Astrocyte (in vitro differentiated cells and primary cell): ENCODE measurements around the gene CACNA1B. TPM values are rescaled to one million over a fixed set of nuclear protein-coding genes. Genes with fewer than 3 reads are reported as not detected.
"Not testable (repeated sequence)": the region's sequence is repeated elsewhere in the genome, so short reads cannot be mapped to it uniquely, and the experiment has no call there.

ENCODE experiments used
- DNase-seq: peaks from one replicate; pipeline ENCODE4 v3.0.0-alpha.2; 2010; ENCODE audit warnings: low read depth
- FAIRE-seq: peaks from 2 replicates; lab custom pipeline; 2011; peaks lifted over from hg19 to GRCh38; lab: Jason Lieb, UNC
- H2AFZ ChIP-seq: 2 replicates; pipeline ENCODE4 v1.6.0; 2012; ENCODE audit warnings: low read depth, low read length, inconsistent platforms
- H3K27ac ChIP-seq: 2 replicates; pipeline ENCODE4 v1.5.1; 2011; ENCODE audit warnings: low read depth, low read length, inconsistent platforms
- H3K27me3 ChIP-seq: 2 replicates; pipeline ENCODE4 v1.6.0; 2011; ENCODE audit warnings: low read length, inconsistent platforms; ENCODE audit not compliant: insufficient read depth
- H3K36me3 ChIP-seq: 2 replicates; pipeline ENCODE4 v1.5.1; 2011; ENCODE audit warnings: low read length, inconsistent platforms; ENCODE audit not compliant: insufficient read depth
- H3K4me1 ChIP-seq: 2 replicates; pipeline ENCODE4 v1.5.1; 2011; ENCODE audit warnings: low read length, inconsistent platforms; ENCODE audit not compliant: insufficient read depth
- H3K4me2 ChIP-seq: 2 replicates; pipeline ENCODE4 v1.6.0; 2012; ENCODE audit warnings: low read length, inconsistent platforms
- H3K4me3 ChIP-seq: 2 replicates; pipeline ENCODE4 v1.5.1; 2011; ENCODE audit warnings: low read depth, mild to moderate bottlenecking, low read length, inconsistent platforms; ENCODE audit not compliant: insufficient read depth
- H3K79me2 ChIP-seq: 2 replicates; pipeline ENCODE4 v1.6.0; 2012; ENCODE audit warnings: mild to moderate bottlenecking, low read length, inconsistent platforms; ENCODE audit not compliant: insufficient read depth
- H3K9ac ChIP-seq: 2 replicates; pipeline ENCODE4 v1.6.0; 2012; ENCODE audit warnings: mild to moderate bottlenecking, low read length, inconsistent platforms
- H3K9me3 ChIP-seq: 2 replicates; pipeline ENCODE4 v1.5.1; 2012; ENCODE audit warnings: low read depth, mild to moderate bottlenecking, low read length, inconsistent platforms; ENCODE audit not compliant: insufficient read depth
- H4K20me1 ChIP-seq: 2 replicates; pipeline ENCODE4 v1.6.0; 2012; ENCODE audit warnings: low read length, inconsistent platforms; ENCODE audit not compliant: insufficient read depth
- H3K27ac Mint-ChIP-seq: one replicate; pipeline ENCODE4 v1.8.0; 2021; ENCODE audit warnings: mild to moderate bottlenecking, mixed read lengths; ENCODE audit not compliant: unreplicated experiment
- H3K27me3 Mint-ChIP-seq: one replicate; pipeline ENCODE4 v1.8.0; 2021; ENCODE audit warnings: low read depth, mixed read lengths; ENCODE audit not compliant: unreplicated experiment
- H3K36me3 Mint-ChIP-seq: one replicate; pipeline ENCODE4 v1.8.0; 2021; ENCODE audit warnings: low read depth, mixed read lengths; ENCODE audit not compliant: unreplicated experiment
- H3K4me1 Mint-ChIP-seq: one replicate; pipeline ENCODE4 v1.8.0; 2021; ENCODE audit warnings: low read depth, mixed read lengths; ENCODE audit not compliant: unreplicated experiment
- H3K4me3 Mint-ChIP-seq: one replicate; pipeline ENCODE4 v1.8.0; 2021; ENCODE audit warnings: mild to moderate bottlenecking, moderate library complexity, mixed read lengths; ENCODE audit not compliant: unreplicated experiment
- H3K9me3 Mint-ChIP-seq: one replicate; pipeline ENCODE4 v1.8.0; 2021; ENCODE audit warnings: mild to moderate bottlenecking, mixed read lengths; ENCODE audit not compliant: unreplicated experiment
- EZH2 ChIP-seq: IDR thresholded peaks from 2 replicates; pipeline ENCODE4 v1.6.1; 2012; ENCODE audit warnings: mild to moderate bottlenecking, low read length, inconsistent platforms; ENCODE audit not compliant: insufficient read depth
- total RNA-seq: library from RNA; stranded (reverse); gene quantifications from 2 replicates; pipeline ENCODE4 v1.2.1, GENCODE V29; 2021
- TF ChIP-seq, protein P1 (sequence below): IDR thresholded peaks from 2 replicates; pipeline ENCODE4 v1.5.1; 2011; ENCODE audit warnings: low read depth, mild to moderate bottlenecking, inconsistent platforms, low read length, moderate library complexity; ENCODE audit not compliant: insufficient read depth

Gene CACNA1B
- total RNA-seq, 1 donor from 2014 or later, result 3.1 TPM

DNA sequence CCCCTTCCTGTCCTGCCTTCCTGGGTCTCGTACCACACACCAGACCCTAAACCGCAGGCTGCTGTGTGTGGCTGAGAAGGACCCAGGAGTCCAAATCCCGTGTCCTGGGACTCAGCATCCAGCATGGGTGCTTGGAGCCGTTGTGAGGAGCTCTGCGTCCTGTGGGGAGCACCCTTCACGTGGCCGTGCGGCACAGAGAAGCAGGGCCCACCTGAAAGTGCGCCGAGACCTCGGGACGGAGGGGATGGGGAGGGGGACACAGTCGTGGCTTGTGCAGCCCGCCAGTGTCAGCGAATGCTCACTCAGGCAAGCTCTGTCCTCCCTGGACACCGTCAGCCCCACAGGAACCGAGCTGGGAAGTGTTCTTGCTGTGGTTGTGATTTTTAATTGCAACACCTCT is 244.6 kb downstream of the CACNA1B start:
- Histone ChIP-seq H3K9ac (no peak overlapping the region), H4K20me1 (no peaks in the 10 kb centered on the region), H3K4me3 (no peak overlapping the region), H3K9me3 (peaks cover 9% of the 10 kb centered on the region), H3K27me3 (no peaks in the 10 kb centered on the region), H3K4me2 (no peak overlapping the region), H2AFZ (no peak overlapping the region), H3K4me1 (no peaks in the 10 kb centered on the region), H3K36me3 (no peaks in the 10 kb centered on the region), H3K27ac (no peak overlapping the region), H3K79me2 (no peaks in the 10 kb centered on the region)
- FAIRE-seq (no peak), DNase-seq (no peak)
- peaks cover 6% of the 10 kb centered on the region for H3K27me3 Mint-ChIP-seq
- TF ChIP-seq EZH2, result no peak
- TF ChIP-seq, protein P1, sequence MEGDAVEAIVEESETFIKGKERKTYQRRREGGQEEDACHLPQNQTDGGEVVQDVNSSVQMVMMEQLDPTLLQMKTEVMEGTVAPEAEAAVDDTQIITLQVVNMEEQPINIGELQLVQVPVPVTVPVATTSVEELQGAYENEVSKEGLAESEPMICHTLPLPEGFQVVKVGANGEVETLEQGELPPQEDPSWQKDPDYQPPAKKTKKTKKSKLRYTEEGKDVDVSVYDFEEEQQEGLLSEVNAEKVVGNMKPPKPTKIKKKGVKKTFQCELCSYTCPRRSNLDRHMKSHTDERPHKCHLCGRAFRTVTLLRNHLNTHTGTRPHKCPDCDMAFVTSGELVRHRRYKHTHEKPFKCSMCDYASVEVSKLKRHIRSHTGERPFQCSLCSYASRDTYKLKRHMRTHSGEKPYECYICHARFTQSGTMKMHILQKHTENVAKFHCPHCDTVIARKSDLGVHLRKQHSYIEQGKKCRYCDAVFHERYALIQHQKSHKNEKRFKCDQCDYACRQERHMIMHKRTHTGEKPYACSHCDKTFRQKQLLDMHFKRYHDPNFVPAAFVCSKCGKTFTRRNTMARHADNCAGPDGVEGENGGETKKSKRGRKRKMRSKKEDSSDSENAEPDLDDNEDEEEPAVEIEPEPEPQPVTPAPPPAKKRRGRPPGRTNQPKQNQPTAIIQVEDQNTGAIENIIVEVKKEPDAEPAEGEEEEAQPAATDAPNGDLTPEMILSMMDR, result no peak
- H3K4me3 Mint-ChIP-seq, result no peak overlapping the region
- H3K36me3 Mint-ChIP-seq, result peaks cover 2% of the 10 kb centered on the region
- no peak overlapping the region for H3K27ac Mint-ChIP-seq
- H3K9me3 Mint-ChIP-seq, result peaks cover 11% of the 10 kb centered on the region
- H3K4me1 Mint-ChIP-seq, result no peaks in the 10 kb centered on the region

DNA sequence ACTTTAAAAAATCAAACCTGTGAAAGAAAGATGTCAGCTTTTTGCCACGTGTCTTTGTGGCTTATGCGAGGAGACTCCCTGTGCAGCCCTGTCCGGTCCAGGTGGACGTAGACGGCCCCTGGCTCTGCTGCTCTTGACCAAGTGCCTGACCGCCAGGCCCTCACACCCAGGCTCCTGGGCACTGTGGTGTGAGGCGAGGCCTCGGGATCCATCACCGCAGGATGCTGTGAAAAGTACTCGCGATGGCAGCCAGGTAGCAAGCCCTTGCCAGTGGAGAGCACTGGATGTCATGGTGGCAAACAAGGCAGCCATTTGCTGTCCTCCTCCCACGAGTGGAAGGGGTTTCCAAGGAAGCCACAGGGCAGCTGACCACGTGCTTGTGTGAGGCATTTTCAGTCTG is 245.1 kb downstream of the CACNA1B start:
- H3K9me3 Mint-ChIP-seq, result peaks cover 13% of the 10 kb centered on the region
- H3K27me3 Mint-ChIP-seq, result peaks cover 3% of the 10 kb centered on the region
- H3K4me3 ChIP-seq, result no peak overlapping the region
- no peaks in the 10 kb centered on the region for H3K4me1 Mint-ChIP-seq
- H3K4me2 ChIP-seq, result no peak overlapping the region
- no peak overlapping the region for H3K9ac ChIP-seq
- no peak for DNase-seq
- peaks cover 2% of the 10 kb centered on the region for H3K36me3 Mint-ChIP-seq
- peaks cover 9% of the 10 kb centered on the region for H3K9me3 ChIP-seq
- no peak for TF ChIP-seq EZH2
- TF ChIP-seq, protein P1, result no peak
- no peak for FAIRE-seq
- H3K27ac ChIP-seq, result no peak overlapping the region
- H3K79me2 ChIP-seq, result no peaks in the 10 kb centered on the region
- no peak overlapping the region for H2AFZ ChIP-seq
- H3K4me1 ChIP-seq, result no peaks in the 10 kb centered on the region
- H3K27me3 ChIP-seq, result no peaks in the 10 kb centered on the region
- no peak overlapping the region for H3K27ac Mint-ChIP-seq
- H3K36me3 ChIP-seq, result no peaks in the 10 kb centered on the region
- no peak overlapping the region for H3K4me3 Mint-ChIP-seq
- H4K20me1 ChIP-seq, result no peaks in the 10 kb centered on the region

DNA sequence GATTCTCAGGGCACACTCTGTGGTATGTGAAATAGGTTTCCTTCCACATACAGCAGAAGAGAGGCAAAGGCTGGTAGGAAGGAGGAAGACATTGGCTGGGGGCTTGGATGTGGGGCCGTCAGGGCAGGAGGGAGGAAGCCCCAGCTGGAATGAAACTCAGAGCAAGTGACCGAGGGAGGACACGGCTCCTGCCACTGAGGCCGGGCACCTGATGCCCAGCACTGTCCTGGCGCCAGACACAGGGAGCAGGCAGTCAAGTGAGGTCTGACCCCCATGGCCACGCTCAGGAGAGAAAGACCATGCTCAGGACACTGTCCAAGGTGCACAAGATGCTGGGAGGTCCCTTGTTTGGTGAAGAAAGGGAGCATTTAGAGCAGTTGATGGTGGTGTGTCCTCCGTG is 245.5 kb downstream of the CACNA1B start:
- Mint-ChIP-seq H3K36me3 (peaks cover 2% of the 10 kb centered on the region), H3K27ac (no peak overlapping the region), H3K4me3 (no peak overlapping the region), H3K9me3 (peaks cover 13% of the 10 kb centered on the region), H3K27me3 (peaks cover 3% of the 10 kb centered on the region), H3K4me1 (no peaks in the 10 kb centered on the region)
- DNase-seq, result no peak
- TF ChIP-seq, protein P1, result no peak
- no peak for TF ChIP-seq EZH2
- no peaks in the 10 kb centered on the region for H3K4me1 ChIP-seq
- no peaks in the 10 kb centered on the region for H3K79me2 ChIP-seq
- no peaks in the 10 kb centered on the region for H4K20me1 ChIP-seq
- H3K27ac ChIP-seq, result no peak overlapping the region
- H3K9me3 ChIP-seq, result peaks cover 9% of the 10 kb centered on the region
- no peak overlapping the region for H2AFZ ChIP-seq
- H3K4me3 ChIP-seq, result no peak overlapping the region
- H3K27me3 ChIP-seq, result no peaks in the 10 kb centered on the region
- no peak for FAIRE-seq
- no peaks in the 10 kb centered on the region for H3K36me3 ChIP-seq
- H3K9ac ChIP-seq, result no peak overlapping the region
- no peak overlapping the region for H3K4me2 ChIP-seq

DNA sequence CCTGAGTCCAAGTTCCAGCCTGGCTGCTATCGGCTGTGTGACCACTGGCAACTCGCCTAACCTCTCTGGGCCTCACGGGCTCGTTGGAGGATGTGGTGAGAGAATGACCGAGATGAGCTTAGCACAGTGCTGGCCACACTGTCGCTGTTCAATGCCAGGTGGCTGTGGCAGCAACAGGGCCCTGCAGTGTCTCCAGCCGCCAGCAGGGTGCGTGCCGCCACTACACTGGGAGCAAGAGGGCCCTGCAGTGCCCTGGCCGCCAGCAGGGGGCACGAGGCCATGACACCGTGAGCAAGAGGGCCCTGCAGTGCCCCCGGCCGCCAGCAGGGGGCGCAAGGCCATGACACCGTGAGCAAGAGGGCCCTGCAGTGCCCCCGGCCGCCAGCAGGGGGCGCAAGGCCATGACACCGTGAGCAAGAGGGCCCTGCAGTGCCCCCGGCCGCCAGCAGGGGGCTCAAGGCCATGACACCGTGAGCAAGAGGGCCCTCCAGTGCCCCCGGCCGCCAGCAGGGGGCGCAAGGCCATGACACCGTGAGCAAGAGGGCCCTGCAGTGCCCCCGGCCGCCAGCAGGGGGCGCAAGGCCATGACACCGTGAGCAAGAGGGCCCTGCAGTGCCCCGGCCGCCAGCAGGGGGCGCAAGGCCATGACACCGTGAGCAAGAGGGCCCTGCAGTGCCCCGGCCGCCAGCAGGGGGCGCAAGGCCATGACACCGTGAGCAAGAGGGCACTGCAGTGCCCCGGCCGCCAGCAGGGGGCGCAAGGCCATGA is 248.7 kb downstream of the CACNA1B start:
- H3K4me3 ChIP-seq, DNase-seq, H3K9me3 ChIP-seq, H3K27me3 Mint-ChIP-seq, H3K36me3 Mint-ChIP-seq, H3K9ac ChIP-seq, H3K27ac Mint-ChIP-seq, H3K27me3 ChIP-seq, H3K27ac ChIP-seq, H3K4me1 Mint-ChIP-seq, H3K4me2 ChIP-seq, H3K4me3 Mint-ChIP-seq, H3K36me3 ChIP-seq, H2AFZ ChIP-seq, FAIRE-seq, H3K79me2 ChIP-seq, H4K20me1 ChIP-seq, H3K4me1 ChIP-seq: not testable (repeated sequence)
- peaks cover 11% of the 10 kb centered on the region for H3K9me3 Mint-ChIP-seq
